ENCODE data around the gene SLC5A10.
"Not testable (repeated sequence)": the region's sequence is repeated elsewhere in the genome, so short reads cannot be mapped to it uniquely, and the experiment has no call there.

The SLC5A10 gene

GRCh38 chr17:19064378-19064777 is 112.4 kb downstream of the SLC5A10 start:
- H3K36me3 ChIP-seq (ENCODE audit: insufficient read depth); H2AFZ ChIP-seq (ENCODE audit: low read depth); H3K79me2 ChIP-seq (ENCODE audit: insufficient read depth, low read depth); H3K27me3 ChIP-seq (ENCODE audit: insufficient read depth, low read depth); H4K20me1 ChIP-seq (ENCODE audit: insufficient read depth); H3K9ac ChIP-seq; H3K4me2 ChIP-seq; H3K4me3 ChIP-seq (IDR thresholded peaks at IDR 0.05; ENCODE audit: insufficient read depth, low read depth, low read length); H3K4me1 ChIP-seq (ENCODE audit: low read depth, poor library complexity, severe bottlenecking); H3K27ac ChIP-seq: not testable (repeated sequence)

GRCh38 chr17:19070318-19071168 is 118.6 kb downstream of the SLC5A10 start:
- H3K4me2 ChIP-seq; H3K27ac ChIP-seq; H3K9ac ChIP-seq; H2AFZ ChIP-seq (ENCODE audit: low read depth); H3K4me3 ChIP-seq (IDR thresholded peaks at IDR 0.05; ENCODE audit: insufficient read depth, low read depth, low read length); H3K27me3 ChIP-seq (ENCODE audit: insufficient read depth, low read depth); H4K20me1 ChIP-seq (ENCODE audit: insufficient read depth); H3K4me1 ChIP-seq (ENCODE audit: low read depth, poor library complexity, severe bottlenecking); H3K36me3 ChIP-seq (ENCODE audit: insufficient read depth); H3K79me2 ChIP-seq (ENCODE audit: insufficient read depth, low read depth): not testable (repeated sequence)

Measured in KMS-11 (cell line).